Stimulated activated CD4-positive, alpha-beta T cell treated with anti-CD3 and anti-CD28 coated beads, Interleukin-1b, Interleukin-23, amount 100 ng/mL, for 48 hours (primary cell): Measurements from ENCODE around the gene RGS5.

Experiments
- DNase-seq: peaks from one replicate; pipeline ENCODE4 v3.0.0-alpha.2; 2020

Gene RGS5

DNA sequence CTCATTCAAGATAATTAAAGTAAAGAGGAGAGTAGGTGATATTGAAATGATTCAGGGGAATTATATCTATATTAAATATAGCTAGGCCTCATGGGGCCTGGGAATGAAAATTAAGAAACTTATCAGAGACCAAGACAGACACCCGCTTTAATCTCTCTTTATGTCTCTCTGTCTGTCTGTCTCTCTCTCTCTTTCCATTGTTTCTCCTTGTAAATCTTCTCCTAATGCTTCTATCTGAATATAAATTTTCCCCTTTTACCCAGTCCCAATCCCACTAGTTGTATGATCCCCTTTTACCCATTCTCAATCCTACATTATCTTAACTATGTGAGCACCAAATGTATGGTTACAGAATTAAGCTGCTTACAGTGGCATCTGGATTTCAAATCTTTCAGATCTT, 61.2 kb downstream of the RGS5 start:
- DNase-seq, result no peak

GRCh38 chr1:163137556-163138265, 65.0 kb downstream of the RGS5 start:
- no peak for DNase-seq

GRCh38 chr1:163131981-163132380, 70.7 kb downstream of the RGS5 start:
- DNase-seq, result no peak

GRCh38 chr1:163130225-163130856, 72.4 kb downstream of the RGS5 start:
- DNase-seq, result no peak

DNA sequence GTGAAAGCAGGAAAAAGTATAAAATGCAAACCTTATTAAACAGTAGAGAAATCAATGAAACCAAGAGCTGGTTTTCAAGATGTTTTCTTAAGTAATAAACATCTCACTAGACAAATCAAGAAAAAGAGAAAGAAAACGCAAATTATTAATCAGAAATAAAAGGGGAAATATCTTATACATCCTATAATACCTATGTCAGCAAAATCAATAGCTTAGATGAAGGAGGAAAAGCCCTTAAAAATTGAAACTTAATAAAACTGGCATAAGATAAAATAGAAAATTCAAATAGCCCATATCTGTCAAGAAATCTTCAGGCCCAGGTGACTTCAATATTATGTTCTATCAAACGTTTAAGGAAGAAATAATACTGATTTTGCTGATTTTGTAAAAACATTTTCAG, 74.4 kb downstream of the RGS5 start:
- DNase-seq, result no peak

- DNase-seq, result no peak
Measured at GRCh38 chr1:163124812-163125211, 77.9 kb downstream of the RGS5 start.

DNA sequence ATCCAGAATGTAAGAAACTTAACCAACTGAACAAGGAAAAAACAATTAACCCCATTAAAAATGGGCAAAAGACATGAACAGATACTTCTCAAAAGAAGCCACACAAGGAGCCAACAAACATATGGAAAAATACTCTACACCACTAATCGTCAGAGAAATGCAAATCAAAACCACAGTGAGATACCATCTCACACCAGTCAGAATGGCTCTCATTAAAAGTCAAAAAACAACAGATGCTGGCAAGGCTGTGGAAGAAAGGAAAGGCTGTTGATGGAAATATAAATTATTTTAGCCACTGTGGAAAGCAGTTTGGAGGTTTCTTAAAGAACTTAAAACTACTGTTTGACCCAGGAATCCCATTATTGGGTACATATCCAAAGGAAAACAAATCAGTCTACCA, 82.3 kb downstream of the RGS5 start:
- no peak for DNase-seq

GRCh38 chr1:163119707-163120106, 83.0 kb downstream of the RGS5 start:
- DNase-seq, result no peak

DNA sequence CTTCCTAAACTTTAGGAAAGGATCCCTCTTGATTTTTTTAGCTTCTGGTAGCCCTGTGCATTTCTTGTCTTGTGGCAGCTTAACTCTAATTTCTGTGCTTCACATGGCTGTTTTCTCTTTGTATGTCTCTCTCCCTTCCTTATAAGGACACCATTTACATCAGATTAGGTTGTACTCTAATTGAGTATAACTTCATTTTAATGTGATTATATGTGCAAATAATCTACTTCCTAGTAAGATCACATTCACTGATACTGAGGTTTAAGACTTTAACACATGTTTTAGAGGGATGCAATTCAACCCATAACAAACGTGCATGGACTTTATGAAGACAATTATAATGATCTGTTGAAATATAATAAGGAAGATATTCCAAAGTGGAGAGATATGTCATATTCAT, 86.8 kb downstream of the RGS5 start:
- no peak for DNase-seq

GRCh38 chr1:163107655-163108054, 95.1 kb downstream of the RGS5 start:
- no peak for DNase-seq

- no peak for DNase-seq
Measured at GRCh38 chr1:163106364-163106987, 96.2 kb downstream of the RGS5 start.

GRCh38 chr1:163104385-163105099, 98.2 kb downstream of the RGS5 start:
- no peak for DNase-seq

DNA sequence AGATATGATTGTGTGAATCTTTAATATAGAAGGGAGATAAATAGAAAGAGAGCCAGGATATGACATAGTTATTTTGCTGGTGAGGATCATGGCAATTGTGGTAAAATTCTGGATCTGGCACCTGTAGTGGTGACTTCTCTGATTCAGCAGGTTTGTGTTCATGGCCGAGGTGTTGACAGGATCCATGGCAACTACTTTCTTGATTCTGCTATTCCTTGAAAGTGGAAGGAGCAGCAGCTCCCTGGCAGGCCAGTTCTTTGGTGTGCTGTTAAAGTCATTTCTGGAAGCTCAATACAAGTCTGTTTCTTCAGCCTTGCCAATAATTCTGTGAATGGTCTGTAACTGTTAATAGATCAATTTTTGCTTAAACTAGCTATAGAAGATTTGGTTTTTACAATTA, 100.1 kb downstream of the RGS5 start:
- no peak for DNase-seq

DNA sequence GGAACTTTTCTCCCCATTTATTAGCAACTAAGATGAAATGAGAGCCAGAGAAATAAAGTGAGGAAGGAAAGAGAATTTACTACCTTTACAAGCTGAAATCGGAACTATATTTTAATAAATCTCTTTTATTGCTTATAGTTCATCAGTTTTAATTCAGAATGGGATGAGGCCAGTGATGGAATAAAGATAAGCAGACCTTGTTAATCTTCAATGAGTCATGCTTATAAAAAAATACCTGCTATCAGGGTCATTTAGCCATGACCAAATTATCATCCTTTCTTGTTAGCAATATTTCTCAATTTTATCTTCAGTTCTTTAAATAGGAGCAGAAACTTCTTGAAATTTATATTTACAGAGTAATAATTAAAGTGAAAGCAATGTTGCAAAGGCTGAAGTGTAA, 107.5 kb downstream of the RGS5 start:
- no peak for DNase-seq

DNA sequence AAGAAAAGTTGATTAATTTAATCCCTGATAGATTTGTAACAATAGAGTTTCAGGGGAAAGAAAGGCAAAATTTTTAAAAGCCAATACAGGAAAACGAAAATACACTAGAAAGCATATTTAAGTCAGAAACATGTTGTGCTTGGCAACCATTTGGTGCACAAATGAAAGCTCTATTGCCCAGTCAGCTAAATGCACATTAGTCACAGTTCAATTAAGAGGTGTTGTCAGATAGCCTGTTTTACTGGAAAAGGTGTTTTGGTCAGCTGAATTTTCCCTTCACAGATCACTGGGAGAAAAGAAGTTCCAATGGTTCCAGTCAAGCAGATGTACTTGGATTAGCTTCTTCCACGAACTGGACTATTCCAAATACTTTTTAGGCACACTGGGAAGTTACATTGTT, 108.1 kb downstream of the RGS5 start:
- DNase-seq, result no peak

DNA sequence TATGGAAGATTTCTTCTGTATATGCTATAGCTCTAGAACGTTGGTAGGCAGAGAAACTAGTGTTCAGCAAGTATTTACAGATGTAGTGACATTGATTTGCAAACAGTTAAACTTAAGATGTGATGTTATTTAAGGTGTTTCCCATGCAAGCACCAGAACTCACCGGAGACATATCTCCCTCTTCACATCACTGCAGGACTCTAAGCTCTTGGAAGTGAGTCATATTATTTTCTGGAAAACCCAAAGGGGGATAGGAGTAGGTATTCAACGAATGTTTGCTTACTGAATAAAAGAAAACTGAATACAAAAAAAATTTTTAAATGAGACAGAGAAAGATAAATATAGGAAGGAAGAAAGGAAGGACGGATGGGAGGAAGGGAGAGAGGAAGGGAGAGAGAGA, 108.5 kb downstream of the RGS5 start:
- no peak for DNase-seq

DNA sequence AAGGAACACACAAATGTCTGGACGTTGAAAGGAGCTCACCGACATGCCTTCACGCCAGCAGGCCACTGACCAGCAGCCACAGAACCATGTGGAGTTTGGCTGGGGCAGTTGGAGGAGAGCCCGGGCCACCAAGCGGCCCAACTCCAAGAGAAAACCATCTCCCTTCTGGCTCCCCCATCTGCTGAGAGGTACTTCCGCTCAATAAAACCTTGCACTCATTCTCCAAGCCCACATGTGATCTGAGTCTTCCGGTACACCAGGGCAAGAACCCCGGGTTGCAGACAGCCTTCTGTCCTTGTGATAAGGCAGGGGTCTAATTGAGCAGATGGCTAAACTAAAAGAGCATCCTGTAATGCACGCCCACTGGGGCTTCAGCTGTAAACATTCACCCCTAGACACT, 109.1 kb downstream of the RGS5 start:
- DNase-seq, result no peak

GRCh38 chr1:163093169-163093568, 109.5 kb downstream of the RGS5 start:
- DNase-seq, result no peak
